HG03045 (cell line): ENCODE measurements around the gene TLR2.

ENCODE experiments used
- ATAC-seq: cut with Tn5 transposase; IDR thresholded peaks from one replicate; pipeline ENCODE4 v1.9.1; 2021; ENCODE audit warnings: mild to moderate bottlenecking, moderate library complexity; ENCODE audit not compliant: unreplicated experiment

The TLR2 gene, protein sequence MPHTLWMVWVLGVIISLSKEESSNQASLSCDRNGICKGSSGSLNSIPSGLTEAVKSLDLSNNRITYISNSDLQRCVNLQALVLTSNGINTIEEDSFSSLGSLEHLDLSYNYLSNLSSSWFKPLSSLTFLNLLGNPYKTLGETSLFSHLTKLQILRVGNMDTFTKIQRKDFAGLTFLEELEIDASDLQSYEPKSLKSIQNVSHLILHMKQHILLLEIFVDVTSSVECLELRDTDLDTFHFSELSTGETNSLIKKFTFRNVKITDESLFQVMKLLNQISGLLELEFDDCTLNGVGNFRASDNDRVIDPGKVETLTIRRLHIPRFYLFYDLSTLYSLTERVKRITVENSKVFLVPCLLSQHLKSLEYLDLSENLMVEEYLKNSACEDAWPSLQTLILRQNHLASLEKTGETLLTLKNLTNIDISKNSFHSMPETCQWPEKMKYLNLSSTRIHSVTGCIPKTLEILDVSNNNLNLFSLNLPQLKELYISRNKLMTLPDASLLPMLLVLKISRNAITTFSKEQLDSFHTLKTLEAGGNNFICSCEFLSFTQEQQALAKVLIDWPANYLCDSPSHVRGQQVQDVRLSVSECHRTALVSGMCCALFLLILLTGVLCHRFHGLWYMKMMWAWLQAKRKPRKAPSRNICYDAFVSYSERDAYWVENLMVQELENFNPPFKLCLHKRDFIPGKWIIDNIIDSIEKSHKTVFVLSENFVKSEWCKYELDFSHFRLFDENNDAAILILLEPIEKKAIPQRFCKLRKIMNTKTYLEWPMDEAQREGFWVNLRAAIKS

DNA sequence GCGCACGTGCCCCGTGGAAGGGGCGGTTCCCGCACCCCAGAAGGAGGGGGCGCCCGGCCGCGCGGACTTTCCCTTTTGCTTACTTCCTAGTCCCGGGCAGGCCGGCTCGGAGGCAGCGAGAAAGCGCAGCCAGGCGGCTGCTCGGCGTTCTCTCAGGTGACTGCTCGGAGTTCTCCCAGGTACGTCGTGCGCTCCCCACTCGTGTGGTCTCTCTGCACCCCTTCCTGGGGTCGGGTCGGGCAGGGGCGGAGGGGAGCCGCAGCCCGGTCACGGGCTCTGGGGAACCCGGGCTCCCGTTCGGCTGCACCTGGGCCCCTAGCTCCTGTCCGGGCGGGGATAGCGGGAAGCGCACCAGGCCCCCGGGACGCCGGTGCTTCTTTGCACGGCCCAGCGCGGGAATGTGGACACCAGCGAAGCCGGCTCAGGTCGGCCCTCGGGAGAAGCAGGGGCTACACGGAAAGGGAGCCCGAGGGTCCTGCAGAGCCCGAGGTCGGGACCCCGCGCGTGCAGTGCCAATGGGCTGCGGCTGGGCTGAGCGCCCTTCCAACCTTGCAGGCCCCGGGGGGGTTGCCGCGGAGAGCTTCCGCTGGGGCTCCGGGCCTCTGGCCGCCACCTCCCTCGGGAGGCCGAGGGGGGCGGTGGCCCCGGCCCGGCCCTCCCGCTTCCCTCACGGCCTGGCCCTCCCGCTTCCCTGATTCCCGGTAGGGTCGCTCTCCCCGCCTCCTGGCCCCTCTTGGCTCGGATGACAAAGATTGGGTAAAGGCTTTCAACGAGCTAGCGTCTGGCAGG is at the start of gene TLR2:
Gene TLR2, plus strand, starts transcription at position 99 of the 789 bp plus-strand sequence. CDS start 18,628 bp downstream, outside the sequence.
- peak; percentile 93 for ATAC-seq

DNA sequence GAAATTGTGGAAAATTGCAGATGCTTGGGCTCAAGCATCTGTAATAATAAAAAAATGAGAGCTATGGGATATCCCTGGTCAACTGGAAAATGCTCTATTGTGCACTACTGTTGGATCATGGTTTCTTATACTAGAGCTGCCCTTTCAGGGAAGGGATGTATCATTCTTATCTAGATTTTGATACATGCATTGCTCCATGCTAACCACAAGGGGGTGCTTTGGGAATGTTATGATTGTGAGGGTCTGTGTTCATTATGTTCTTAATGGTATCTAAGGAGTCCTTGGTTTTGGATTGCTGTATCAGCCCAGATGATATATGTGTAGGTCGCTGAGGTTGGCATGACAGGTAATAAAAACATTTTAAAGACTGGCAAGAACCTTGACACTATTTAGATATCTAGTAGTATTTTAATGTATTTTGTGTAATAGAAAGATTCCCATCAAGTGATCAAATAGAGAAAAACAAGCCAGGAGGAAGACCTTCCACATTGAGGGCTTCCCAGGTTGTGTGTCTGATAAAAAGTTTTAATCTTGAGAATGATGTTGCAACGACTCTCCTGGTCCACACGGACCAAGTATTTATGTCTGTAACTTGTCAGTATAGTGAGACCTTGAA is 49.2 kb upstream of the TLR2 start:
- ATAC-seq = no peak

DNA sequence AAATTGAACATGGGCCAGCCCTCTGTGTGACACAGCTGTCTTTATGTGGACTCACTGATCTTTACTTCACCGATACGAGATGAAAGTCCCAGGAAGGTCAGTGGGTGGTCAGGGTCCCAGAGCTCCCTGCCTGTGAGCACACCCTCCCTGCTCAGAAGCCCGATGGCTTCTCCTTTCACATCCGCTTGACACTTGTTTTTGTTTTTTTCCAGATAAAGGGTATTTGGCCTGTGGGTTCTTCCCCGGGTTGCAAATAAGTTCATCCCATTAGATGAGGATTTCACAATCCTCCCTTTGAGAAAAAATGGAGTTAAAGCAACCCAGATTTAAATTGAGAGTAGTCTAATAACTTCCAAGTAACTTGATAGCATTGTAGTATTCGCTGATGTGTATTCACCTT is 48.2 kb upstream of the TLR2 start:
- ATAC-seq = no peak

DNA sequence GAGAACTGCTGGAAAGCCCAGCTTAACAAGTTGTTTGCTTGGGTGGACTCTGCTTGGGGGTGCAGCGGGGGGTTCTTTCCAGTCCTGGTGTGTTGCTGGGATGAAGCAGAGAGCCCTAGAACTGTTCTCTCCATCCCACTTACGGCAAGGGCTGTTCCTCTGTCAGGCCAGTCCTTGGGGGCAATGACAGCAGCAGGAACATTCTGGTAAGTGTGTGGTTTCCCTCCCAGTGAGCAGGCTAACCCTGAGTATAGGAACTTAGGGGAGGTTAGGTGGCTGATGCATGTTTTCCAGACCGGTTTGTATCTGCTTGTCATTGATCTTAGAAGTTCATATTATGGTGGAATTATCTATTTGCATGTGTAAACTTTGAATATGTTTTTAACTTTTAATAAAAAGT is 46.9 kb upstream of the TLR2 start:
- ATAC-seq = no peak

DNA sequence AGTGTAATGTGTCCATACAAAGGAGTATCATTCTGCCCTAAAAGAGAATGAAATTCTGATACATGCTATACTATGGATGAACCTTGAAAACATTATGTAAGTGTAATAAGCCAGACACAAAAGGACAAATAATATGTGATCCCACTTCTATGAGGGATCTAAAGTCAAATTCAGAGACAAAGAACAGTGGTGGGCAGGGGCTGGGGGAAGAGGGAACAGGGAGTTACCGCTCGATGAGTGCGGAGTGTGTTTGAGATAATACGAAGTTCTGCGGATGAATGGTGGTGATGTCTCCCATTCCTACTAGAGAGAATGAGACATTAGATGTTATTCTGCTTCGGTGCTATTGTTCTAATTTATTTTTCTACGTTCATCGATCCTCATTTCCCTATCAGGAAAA is 46.1 kb upstream of the TLR2 start:
- ATAC-seq = no peak

DNA sequence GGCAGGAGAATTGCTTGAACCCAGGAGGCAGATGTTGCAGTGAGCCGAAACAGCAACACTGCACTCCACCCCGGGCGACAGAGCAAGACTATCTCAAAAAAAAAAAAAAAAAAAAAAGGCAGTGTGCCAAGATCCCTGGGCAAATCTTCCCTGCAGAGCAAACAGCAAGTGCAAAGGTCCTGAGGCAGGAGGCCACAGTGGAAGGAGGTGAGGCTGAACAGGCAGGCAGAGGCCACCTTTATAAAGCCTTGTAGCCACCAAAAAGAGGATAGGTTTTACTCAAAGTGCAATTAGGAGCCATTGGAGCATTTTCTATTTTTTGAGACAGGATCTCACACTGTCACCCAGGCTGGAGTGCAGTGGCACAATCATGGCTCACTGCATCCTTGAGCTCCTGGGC is 45.1 kb upstream of the TLR2 start:
- no peak for ATAC-seq

DNA sequence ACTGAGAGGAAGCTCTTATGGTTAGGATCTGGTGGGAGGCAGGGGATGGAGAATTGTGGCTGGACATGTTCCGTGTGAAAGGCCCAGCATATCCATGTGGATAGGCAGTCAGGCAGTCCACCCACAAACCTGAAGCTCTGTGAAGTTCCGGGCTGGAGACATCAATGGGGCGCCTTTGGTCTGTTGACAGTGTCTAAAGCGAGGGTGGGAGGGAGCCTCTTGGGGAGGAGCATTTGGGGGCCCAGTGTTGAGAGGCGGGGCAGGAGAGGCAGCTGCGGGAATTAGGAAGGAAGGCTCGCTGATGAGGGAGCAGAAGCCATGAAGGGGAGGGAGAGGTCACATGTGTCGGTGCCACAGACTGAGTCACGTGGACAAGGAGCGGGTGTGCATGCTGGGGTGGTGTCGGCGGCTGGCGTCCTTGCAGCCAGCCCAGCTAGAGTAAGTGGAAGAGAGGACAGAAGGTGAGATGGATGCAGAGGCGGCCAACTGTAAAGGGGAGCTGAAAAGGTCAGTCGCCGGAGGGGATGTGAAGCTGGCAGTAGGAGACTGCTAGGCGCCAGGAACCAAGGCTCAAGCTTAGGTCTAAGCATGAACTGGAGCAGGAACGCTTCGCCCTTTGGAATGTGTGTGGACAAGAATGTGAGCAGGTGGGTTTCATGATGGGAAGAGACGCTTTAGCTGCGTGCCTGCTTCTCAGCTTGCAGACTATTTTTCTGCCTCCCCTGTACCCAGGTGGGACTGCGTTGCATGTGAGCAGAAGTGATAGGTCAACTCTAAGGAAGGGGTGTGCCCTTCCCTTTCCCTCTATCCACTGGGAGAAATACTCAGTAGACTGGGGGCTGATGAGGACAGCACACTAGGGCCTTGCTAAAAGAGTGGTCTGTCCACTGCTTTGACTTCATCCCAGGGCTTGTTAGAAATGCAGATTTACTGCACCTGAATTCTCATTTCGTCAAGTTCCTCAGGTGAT is 44.0 kb upstream of the TLR2 start:
- no peak for ATAC-seq

DNA sequence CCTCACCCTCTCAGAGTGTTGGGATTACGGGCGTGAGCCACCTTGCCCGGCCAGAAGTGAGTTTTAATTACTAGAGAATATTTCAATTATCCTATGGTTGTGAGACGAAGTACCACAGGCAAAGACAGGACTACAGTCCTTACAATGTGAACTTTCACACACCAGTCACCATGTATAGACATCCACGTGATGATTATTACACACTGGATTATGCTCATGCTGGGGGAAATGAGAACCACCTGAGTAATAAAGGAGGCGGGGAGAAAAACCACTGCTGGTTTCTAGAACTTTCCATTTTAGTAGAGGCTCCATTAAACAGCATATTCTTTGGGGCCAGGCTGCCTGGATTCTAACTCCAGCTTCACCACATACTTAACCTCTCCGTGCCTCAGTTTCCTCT is 42.5 kb upstream of the TLR2 start:
- no peak for ATAC-seq

DNA sequence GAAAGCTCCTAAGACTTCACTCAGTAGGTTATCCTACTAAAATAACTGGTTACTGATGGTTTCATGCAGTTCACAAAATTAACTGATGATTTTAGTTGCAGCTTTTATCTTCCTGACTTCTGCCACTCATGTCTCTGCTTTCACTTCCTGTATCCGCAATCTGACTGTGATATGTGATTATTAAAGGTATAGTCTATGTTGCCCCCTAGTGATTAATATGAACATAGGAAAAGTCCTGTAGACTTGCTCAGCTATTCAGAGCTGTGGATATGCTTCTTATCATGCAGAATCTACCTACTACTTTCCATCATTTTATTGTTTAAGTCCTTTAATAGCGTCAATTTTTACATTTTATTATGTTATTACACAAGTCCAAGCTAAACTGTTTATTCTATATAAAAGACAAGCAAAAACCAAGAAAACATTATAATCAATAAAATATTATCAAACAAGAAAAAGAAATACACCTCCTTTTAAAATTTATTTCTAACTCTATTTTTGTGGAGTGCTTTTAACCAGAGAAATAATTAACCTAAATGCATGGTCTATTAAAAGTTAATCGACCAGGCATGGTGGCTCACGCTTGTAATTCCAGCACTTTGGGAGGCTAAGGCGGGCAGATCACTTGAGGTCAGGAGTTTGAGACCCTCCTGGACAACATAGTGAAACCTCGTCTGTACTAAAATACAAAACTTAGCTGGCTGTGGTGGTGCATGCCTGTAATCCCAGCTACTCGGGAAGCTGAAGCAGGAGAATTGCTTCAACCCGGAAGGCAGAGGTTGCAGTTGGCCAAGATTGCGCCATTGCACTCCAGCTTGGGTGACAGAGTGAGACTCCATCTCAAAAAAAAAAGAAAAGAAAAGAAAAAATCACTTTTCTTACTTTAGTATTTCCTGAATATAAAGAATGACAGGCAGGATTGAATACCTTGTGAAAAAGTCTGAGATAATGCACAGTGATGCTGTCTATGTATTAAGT is 40.4 kb upstream of the TLR2 start:
- ATAC-seq = peak; percentile 68

DNA sequence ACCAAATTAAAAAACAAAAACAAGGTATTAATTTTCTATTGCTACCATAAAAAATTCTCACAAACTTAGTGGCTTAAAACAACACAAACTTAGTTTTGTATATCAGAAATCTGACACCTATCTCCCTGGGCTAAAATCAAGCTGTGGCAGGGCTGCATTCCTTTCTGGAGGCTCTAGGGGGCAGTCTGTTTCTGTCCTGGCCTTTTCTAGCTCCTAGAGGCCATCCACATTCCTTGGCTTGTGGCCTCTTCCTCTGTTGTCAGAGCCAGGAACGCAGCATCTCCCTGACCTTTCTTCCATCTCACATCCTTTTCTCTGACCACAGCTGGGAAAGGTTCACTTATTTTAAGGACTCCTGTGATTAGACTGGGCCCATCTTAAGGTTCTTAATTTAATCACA is 38.9 kb upstream of the TLR2 start:
- no peak for ATAC-seq

DNA sequence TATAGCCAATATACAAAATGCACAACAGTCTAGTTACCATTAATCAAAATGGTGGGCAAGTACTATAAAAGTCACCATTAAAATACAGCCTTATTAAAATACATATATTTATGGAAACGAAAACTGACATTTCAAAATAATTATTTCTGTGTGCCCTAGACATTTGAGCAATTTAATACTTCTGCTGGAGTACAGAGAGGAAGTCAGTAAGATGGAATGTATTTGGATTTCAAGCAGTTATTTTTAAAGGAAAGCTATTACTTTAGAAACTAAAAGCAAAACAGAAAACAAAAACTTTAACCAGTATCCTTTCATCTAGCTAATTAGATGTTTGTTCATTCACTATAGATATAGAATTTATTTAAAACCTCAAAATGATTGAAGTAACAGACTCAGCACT is 37.8 kb upstream of the TLR2 start:
- no peak for ATAC-seq

DNA sequence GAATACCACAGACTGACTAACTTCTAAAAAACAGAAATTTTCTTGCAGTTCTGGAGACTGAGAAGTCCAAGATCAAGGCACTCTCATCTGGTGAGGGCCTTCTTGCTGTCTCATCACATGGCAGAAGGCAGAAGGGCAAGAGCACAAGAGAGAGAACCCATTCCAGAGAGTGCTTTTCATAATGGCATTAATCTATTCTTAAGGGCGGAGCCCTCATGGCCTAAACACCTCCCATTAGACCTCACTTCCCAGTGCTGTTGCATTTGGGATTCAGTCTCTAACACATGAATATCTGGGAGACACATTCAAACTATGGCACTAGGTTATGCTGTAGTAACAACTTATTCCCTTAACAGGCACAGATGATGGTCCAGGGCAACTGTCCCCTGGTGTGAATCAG is 37.1 kb upstream of the TLR2 start:
- no peak for ATAC-seq

DNA sequence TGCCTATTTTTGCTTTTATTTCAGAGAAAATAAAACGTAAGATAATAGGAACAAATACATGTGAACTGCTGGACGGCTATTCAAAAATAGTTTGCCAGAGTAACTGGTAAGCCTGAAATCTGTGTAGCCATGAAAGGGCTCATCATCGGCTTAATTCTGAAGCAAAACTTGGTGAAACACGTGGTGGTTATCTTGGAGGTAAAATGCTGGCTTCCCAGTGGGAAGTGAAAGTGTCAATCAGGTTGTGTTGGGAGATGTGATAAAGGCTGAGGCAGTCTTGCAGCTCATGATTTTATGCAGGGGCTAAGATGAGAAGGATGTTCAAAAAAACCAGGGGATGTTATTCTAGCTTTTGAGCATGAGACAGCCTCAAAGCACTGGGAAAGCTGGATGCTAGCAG is 36.1 kb upstream of the TLR2 start:
- ATAC-seq = no peak

DNA sequence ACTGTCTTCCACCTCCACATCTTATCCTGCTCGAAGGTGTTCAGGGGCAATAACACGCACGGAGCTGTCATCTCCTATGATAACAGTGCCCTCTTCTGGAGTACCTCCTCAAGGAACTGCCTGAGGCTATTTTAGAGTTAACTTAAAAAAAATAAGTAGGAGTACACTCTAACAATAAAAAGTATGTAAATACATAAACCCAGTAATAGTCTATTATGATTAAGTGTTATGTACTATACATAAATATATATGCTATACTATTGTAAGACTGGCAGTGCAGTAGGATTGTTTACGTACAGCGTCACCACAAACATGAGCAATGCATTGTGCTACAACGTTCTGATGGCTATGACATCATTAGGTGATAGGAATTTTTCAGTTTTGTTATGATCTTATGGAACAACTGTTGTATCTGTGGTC is 34.5 kb upstream of the TLR2 start:
- no peak for ATAC-seq

DNA sequence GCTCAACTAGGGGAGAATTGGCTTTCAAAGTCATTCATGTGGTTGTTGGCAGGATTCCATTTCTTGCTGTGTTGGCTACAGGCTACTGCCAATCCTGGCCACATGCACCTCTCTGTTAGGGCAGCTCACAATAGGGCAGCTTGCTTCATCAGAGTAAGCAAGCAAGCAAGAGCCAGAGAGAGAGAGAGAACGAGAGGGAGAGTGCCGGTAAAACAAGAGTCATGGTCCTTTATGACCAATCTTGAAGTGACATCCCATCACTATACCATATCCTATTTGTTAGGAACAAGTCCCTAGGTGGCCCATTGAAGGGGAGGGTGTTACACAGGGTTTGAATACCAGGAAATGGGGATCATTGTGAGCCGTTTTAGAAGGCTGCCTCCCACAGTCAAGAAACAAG is 33.0 kb upstream of the TLR2 start:
- ATAC-seq = no peak

DNA sequence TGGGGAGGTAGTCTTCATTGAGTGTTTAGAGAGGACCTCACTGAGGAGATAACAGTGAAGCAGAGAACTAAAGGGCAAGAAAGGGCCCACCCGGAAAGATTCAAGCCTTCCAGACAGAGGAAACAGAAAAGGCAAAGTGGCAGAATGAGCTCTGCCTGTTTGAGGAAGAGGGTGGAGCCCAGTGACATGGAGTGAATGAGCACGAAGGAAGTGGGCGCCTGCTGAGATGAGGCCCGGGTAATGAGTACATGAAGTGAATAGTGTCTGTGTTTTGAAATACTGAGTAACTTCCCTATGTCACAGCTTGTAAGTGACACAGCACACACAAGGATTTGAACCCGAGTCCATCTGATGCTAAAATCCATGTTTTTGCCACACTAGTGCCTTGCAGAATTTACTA is 32.5 kb upstream of the TLR2 start:
- no peak for ATAC-seq

DNA sequence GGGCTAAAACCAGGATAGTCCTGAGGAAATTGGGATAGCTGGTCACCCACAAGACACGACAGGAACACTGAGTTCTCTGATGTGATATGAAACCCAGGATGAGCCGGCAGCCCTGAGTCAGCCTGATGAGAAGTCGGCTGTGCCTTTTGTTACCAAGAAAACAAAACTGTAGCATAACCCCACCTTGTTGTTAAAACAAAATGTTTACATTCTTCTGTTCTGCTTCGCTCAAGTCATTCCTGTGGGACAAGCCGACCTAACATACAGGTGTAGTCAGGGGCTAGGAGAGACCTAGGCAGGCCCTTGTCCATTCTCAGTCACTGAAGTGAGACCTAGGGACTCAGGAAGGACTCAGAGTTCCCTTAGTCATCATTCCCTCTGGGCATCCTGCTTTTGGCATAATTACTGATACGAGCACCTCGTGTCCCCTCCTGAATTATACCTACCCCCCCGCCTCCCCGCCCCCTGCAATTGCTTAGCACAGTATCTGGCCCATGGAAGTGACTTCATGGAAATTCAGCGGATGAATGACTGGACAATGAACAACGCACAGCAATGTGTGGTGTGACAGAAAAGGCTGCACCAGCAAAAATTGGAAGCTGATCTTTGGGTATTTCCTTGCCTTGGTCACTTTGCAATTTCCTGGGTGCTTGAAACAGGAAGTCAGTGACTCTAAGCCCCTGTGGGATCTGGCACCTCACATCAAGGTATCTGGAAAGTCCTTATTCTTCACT is 31.9 kb upstream of the TLR2 start:
- ATAC-seq = no peak

DNA sequence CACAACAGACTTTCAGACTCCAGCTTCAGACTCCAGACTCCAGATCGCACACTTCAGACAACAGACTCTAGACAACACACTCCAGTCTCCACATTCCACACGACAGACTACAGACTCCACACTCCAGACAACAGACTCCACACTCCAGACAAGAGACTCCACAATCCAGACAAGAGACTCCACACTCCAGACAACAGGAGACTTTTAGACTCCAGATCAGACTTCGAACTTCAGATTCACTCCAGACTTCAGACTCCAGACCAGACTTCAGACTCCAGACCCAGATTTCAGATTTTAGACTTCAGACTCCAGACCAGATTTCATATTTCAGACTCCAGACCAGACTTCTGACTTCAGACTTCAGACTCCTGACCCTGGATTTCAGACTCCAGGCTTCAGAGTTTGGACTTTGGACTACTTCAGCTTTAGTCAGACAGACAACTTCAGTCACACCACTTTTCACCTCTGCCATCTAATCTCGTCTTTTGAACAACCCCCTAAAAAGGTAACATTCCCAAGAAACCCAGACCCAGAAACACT is 29.0 kb upstream of the TLR2 start:
- no peak for ATAC-seq
